Activated effector memory CD4-positive, alpha-beta T cell treated with Interleukin-2 at 50 U/mL for 16 hours (primary cell): ENCODE measurements around the gene PCYT2.

Experiments used
- DNase-seq: peaks from one replicate; pipeline ENCODE4 v3.0.0-alpha.2; 2020

The PCYT2 gene

GRCh38 chr17:81942167-81942553, 31.0 kb upstream of the PCYT2 start:
- DNase-seq, result no peak

- no peak for DNase-seq
Measured at GRCh38 chr17:81941484-81942166, 30.4 kb upstream of the PCYT2 start.

DNA sequence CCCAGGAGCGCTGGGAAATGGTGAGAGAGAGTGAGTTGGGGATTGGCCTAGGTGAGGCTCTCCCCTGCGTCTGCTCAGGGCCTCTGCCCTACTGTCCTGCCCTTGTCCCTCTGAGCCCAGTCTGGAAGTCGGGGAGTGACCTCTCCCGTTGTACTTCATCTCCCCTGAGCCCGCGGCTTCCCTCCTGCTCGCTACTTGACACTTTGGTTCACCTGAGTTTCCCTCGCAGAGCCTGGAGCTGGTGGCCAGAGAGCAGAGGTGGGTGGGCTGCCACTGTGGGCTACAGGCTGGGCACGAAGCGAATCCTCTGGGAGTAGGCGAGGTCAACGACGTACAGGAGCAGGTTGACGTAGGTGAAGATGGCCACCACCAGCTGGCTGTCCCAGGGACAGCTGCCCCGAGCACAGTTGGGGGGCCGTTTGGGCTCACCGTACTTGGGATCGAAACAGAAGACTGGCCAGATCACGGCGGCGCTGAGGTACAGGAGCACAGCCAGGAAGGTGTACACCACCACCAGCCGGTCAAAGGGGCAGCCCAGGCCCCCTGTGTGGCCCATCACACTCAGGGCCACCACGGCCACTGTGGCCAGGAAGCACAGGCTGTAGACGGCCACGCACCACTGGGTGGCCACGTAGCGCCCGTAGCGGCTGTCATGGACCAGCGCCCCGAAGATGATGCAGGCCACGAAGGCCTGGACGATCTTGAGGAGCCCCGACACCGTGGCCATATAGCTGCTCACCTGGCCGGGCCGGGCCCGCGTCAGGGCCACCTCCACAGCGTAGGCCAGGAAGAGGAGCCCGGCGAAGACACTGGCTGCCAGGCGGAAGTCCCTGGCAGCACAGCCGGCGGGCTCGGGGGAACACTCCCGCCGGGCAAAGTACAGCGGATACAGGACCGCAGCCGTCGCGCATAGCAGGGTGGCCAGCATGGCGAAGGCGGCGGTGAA, 29.6 kb upstream of the PCYT2 start:
- no peak for DNase-seq

DNA sequence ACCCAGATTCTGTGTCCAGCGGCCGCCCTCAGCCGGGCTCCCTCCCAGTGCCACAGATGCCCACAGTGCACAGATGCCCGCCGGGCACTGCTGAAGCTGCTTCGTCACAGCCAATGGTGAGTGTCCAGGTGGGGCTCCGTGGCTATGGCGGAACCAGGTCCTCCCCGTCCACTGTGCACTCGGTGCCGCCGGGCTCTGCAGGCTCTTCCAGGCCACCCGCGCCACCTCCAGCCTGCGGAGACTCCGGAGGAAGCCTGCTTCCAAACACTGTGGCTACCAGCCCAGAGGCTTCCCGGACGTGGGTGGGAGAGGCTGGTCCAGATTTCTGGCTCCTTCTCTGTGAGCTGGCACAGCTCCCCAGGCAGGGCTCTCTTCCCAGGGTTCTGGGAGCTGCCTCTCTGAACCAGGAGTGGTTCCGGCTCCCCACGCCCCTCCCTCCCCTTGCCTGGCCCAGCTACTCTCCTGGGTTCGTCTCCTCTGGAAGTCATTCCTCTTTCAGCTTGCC, 28.7 kb upstream of the PCYT2 start:
- no peak for DNase-seq

- DNase-seq, result no peak
Measured at GRCh38 chr17:81939218-81939617, 28.0 kb upstream of the PCYT2 start.

DNA sequence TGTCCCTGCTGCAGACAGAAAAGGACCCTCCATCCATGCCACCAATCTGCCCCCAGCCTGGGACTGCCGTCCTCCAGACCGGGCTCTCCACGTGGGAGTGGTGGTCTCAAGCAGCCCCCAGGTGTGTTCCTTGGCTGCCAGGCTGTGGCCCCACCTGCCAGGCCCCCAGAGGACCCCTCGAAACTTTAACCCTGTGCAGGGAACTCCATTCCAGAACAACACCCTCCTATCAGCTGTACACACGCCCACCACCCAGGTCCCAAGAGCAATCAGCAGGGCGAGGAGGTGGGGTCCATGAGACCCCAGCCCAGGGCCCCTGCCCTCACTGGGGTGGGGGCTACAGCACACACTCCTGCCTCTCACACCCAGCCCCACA, 24.5 kb upstream of the PCYT2 start:
- DNase-seq, result no peak

GRCh38 chr17:81934850-81935708, 23.9 kb upstream of the PCYT2 start:
- DNase-seq, result no peak

DNA sequence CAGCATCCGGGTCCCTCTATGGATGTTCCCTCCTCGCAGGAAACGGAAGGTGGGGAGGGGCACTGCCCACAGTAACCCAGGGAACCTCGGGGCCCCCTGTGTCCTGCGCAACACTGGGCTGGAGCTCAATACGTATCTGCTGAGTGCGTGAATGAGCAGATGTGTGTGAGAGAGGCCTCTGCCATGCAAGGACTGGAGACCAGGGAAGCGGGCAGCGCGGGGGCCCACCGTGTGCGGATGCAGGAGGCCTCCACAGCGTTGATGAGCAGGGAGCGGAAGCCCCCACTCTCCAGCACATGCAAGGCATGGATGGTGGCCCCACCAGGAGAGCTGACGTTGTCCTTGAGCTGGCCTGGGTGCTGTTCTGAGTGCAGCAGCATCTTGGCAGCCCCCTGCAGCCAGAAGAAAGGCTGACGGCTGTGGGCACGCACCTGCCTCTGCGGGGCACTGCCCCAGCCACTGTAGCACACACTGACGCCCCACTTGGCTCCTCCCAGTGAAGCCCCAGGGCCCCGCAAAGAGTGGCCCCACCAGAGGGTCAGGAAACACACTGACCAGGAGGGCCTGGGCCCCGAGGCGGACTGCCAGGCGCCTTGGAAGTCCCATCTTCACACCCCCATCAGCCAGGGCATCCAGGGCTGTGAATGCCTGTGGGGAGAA, 23.0 kb upstream of the PCYT2 start:
- no peak for DNase-seq

DNA sequence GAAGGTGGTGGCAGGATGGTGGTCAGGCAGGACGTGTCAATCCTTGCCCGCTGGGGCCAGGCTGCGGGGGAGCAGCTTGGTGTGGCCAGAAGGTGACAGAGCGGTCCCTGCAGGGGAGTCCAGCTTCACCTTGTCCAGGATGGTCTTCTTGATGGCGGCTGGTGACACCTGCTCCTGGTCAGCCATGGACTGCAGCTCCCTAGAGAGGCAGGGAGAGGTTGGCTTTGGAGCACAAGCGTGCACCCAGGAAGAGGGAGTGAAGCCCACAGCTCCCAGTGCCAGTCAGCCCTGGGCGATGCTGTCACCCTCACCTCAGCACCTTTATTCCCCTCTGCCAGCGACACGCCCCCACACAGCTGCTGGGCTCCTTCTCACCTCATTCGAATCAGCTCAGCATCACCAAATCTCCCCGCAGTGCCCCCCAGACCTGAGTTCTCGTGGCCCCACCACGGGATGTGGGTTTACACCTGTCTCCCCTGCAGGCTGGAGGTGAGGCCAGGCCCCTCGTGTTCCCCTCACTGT, 22.0 kb upstream of the PCYT2 start:
- DNase-seq, result no peak

DNA sequence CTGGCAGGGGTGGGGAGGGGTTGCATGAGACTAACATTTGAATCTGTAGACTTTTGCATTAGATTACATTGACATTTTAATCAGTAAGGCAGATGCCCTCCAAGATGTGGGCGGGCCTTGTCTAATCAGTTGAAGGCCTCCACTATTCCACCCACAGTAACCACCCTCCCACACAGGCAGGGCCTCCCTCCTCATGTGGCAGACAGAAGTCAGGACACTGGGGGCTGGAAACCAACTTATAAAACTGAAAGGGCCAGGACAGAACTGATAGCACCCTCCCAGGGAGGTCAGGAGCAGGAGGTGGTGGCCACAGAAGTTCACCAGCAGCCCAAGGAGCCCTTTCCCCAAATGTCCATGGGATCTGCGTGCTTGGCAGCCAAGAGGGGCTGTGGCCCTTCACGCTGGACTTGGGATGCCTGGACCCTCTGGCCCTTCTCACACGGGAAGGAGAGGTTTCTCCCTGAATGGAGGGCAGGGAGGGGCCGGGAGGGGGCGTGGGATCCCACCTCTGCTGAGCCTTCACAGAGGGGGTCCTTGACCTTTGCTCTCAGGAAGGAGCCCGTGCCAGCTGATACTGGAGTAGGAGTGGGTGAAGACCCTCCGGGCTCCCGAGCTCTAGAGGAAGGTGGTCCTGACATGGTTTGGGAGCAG, 21.3 kb upstream of the PCYT2 start:
- DNase-seq, result no peak

DNA sequence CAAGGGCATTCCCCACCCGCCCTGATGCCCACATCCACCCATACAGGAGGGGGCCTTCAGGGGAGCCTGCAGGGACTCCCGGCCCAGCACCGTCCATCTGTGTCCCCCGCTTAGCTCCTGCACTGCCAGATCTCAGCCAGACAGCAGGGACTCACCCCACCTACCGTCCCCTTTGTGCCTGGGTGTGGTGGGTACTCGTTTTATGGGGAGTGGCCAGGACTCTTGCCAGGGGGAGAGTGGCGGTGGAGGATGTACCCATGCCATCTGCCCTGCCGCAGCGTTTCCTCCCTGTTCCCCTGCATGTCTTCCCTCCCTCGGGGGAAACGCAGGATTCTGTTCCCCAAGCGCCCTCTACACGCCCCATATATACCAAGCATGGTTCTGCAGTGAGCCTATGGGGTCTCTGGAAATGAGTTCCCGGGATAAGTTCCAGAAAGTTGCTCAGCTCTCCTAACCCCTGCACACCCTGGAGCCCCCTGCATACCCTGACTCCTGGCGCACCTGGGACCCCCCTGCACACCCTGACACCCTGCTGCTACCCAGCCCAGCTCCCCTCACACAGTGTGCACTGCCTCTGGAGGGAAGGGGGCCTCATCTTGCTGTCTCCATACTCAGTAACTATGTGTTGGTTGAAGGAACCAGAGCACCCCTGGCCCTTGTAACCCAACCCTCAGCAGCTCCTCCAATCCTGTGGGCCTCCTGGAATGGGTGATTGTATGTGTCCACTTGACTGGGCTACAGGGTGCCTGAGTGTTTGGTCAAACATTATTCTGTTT, 20.5 kb upstream of the PCYT2 start:
- DNase-seq, result no peak

- DNase-seq, result no peak
Measured at GRCh38 chr17:81931189-81931556, 20.0 kb upstream of the PCYT2 start.

- DNase-seq, result no peak
Measured at GRCh38 chr17:81930142-81931125, 19.2 kb upstream of the PCYT2 start.

DNA sequence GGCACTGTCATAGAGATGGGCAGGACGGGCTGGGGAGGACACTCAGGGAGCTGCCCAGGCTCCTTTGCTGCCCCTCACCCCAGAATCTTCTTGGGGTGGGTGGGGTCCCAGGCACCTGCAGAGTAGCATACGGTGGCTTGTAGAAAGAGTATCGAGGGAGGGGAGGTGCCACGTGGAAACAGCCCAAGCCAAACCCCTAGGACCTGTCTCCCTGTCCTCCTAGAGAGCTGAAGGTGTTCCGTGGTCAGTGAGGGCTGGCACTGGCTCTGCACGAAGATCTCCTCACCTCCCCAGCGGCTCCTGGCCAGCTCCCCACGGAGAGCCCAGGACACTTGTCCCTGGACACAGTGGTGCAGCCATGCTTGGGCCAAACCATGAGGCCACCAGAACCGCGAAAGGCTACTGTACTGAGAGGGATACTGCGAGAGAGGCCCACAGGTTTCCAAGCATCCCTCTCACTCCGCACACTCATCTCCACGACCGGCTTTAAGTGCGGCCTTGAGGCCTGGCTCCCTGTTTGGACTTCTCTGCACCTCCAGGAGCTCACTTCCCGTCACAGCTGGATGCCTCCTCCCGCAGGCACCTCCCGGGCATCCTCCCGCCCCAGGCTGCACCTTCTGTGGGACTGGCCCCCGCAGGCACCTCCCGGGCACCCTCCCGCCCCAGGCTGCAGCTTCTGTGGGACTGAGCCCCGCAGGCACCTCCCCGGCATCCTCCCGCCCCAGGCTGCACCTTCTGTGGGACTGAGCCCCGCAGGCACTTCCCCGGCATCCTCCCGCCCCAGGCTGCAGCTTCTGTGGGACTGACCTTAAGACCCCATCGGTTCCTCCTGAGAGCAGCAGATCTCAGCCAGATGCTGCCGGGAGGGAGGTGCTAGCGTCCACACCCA, 18.3 kb upstream of the PCYT2 start:
- no peak for DNase-seq

DNA sequence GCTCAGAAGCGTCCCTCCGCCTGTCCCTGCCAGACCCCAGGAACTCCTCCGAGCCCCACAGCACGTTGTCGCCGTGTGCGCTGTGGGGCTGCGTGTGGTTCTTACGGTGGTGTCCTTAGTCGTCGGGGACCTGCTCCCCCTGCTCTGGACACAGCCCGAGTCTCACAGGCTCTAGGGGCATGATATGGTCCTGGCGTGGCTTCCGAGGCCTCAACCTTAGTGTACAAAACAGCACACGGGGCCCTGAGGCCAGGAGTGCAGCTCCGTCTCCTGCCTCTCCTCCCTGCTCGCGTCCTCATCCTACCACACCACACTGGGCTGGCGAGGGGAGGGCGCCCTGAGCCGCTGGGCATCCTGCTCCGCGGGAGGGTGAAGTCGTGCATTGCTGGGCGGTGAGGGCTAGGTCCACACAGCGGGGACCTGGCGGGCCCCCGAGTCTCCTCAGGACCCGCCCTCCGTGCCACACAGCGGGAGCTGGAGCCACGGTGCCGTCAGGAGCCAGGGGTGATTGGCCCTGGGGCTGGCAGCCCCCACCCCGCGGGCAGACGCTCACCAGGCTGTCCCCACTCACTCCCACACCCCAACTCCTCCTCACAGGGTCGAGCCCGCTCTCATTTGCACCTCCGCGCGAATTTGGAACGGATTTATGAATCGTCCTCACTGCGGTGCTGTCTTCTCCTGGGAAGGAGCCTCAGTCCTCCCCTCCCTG, 17.5 kb upstream of the PCYT2 start:
- no peak for DNase-seq

- peak; percentile 80 for DNase-seq
Measured at GRCh38 chr17:81927653-81928543, 16.7 kb upstream of the PCYT2 start, which contains the start of gene MAFG. TSS of gene MAFG (minus strand) at chr17:81927735. CDS start at chr17:81923185, 4,550 bp downstream.

DNA sequence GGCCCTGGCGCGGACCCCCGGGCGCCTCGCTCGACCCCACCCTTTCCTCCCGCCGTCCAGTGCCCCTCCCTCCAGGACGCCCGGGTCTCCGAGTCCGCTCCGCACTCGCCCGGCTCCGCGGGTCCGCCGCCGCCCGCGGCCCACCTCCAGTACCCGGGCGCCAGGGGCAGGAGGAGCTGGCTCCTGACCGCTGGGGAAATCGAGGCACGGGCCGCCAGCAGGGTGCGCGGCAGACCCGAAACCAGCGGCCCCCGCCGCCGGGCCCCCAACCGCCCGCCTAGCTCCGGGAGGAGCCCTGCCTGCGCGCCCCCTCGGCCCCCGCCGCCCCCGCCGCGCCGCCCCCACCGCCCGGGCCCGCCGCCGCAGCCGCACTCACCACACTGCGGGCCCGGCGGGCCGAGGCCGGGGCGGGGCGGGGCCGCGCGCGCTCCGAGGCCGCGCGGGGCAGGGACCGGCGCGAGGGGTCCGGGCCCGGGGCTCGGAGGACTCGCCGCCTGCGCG, 16.0 kb upstream of the PCYT2 start:
- DNase-seq, result no peak
